Hematopoietic multipotent progenitor cell treated with erythropoietin and hydrocortisone succinate and interleukin-3 and kit ligand, for 4 days (in vitro differentiated cells): ENCODE data around the gene SLC6A6.
"Not testable (repeated sequence)": the region's sequence is repeated elsewhere in the genome, so short reads cannot be mapped to it uniquely, and the experiment has no call there.

Experiments used
- DNase-seq: peaks from one replicate; pipeline ENCODE4 v3.0.0-alpha.2; 2015

Gene SLC6A6

GRCh38 chr3:14511623-14512280 lies 109.3 kb downstream of the SLC6A6 start:
- DNase-seq: no peak

- DNase-seq: no peak
Observed at GRCh38 chr3:14512281-14512941, 110.0 kb downstream of the SLC6A6 start.

GRCh38 chr3:14512942-14513327 lies 110.5 kb downstream of the SLC6A6 start:
- DNase-seq: no peak

GRCh38 chr3:14513566-14514322 lies 111.3 kb downstream of the SLC6A6 start:
- DNase-seq: no peak

- no peak for DNase-seq
Observed at GRCh38 chr3:14514323-14514720, 111.9 kb downstream of the SLC6A6 start.

GRCh38 chr3:14515526-14515925 lies 113.1 kb downstream of the SLC6A6 start:
- DNase-seq: not testable (repeated sequence)

- no peak for DNase-seq
Observed at GRCh38 chr3:14516738-14517345, 114.4 kb downstream of the SLC6A6 start.

GRCh38 chr3:14517601-14518431 lies 115.4 kb downstream of the SLC6A6 start:
- DNase-seq: no peak

GRCh38 chr3:14518432-14518802 lies 116.0 kb downstream of the SLC6A6 start:
- DNase-seq: no peak

- no peak for DNase-seq
Observed at GRCh38 chr3:14518893-14519292, 116.5 kb downstream of the SLC6A6 start.

- no peak for DNase-seq
Observed at GRCh38 chr3:14519406-14519805, 117.0 kb downstream of the SLC6A6 start.

- DNase-seq: no peak
Observed at GRCh38 chr3:14520149-14520548, 117.7 kb downstream of the SLC6A6 start.

GRCh38 chr3:14520967-14521366 lies 118.6 kb downstream of the SLC6A6 start:
- no peak for DNase-seq

- no peak for DNase-seq
Observed at GRCh38 chr3:14521611-14522010, 119.2 kb downstream of the SLC6A6 start.

GRCh38 chr3:14522129-14522691 lies 119.8 kb downstream of the SLC6A6 start:
- DNase-seq: no peak

- DNase-seq: no peak
Observed at GRCh38 chr3:14522768-14523167, 120.4 kb downstream of the SLC6A6 start.

- DNase-seq: no peak
Observed at GRCh38 chr3:14523792-14524191, 121.4 kb downstream of the SLC6A6 start.

GRCh38 chr3:14524311-14524711 lies 121.9 kb downstream of the SLC6A6 start:
- DNase-seq: no peak

- no peak for DNase-seq
Observed at GRCh38 chr3:14524920-14525660, 122.7 kb downstream of the SLC6A6 start.

GRCh38 chr3:14525685-14526631 lies 123.6 kb downstream of the SLC6A6 start:
- no peak for DNase-seq
